HEK293 (cell line): ENCODE data around the gene NGF.

Experiments
- CTCF ChIA-PET: fragments of 350-600 bp; formaldehyde crosslinking; extraction: SDS; loops from one replicate; lab custom pipeline; 2021; ENCODE audit warnings: antibody characterized with exemption; lab: Yijun Ruan, JAX
- POLR2A ChIA-PET: fragments of 300-600 bp; formaldehyde crosslinking; extraction: SDS; loops from one replicate; lab custom pipeline; 2020; ENCODE audit warnings: antibody characterized with exemption, inconsistent platforms; lab: Yijun Ruan, JAX
- H3K27ac ChIP-seq: fragments of 200-500 bp; sonication (Bioruptor generic); 2 replicates; pipeline ENCODE4 v1.5.1; 2014; ENCODE audit warnings: low read depth, low read length, control low read depth, inconsistent platforms; ENCODE audit errors: extremely low read depth
- H3K36me3 ChIP-seq, 2 experiments: fragments of 200-500 bp in 1 of 2; sonication (Bioruptor generic) in 1 of 2; 1 replicate in 1 of 2; 2 replicates in 1 of 2; pipeline ENCODE4 v1.5.1; 2014 to 2017; ENCODE audit warnings: inconsistent platforms in 2 of 2, low read length in 2 of 2; ENCODE audit not compliant: control insufficient read depth in 2 of 2, insufficient read depth in 1 of 2
- H3K4me1 ChIP-seq: fragments of 200-500 bp; sonication (Bioruptor generic); 2 replicates; pipeline ENCODE4 v1.5.1; 2014; ENCODE audit warnings: mild to moderate bottlenecking, low read length, inconsistent platforms; ENCODE audit not compliant: control insufficient read depth, insufficient read depth
- H3K4me3 ChIP-seq: 2 replicates; pipeline ENCODE4 v1.5.1; 2011; ENCODE audit warnings: low read depth, mild to moderate bottlenecking, control low read depth, low read length, moderate library complexity
- H3K9me3 ChIP-seq: fragments of 200-500 bp; sonication (Bioruptor generic); 2 replicates; pipeline ENCODE4 v1.5.1; 2014; ENCODE audit warnings: low read depth, low read length, inconsistent platforms; ENCODE audit not compliant: control insufficient read depth, insufficient read depth
- FEZF1 ChIP-seq: fragments of 450-650 bp; formaldehyde crosslinking; IDR thresholded peaks from 2 replicates; pipeline ENCODE4 v1.5.1; 2016; ENCODE audit warnings: missing biosample characterization, missing genetic modification characterization
- GFI1B ChIP-seq: fragments of 450-650 bp; formaldehyde crosslinking; IDR thresholded peaks from 2 replicates; pipeline ENCODE4 v1.5.1; 2016; ENCODE audit warnings: missing biosample characterization, missing genetic modification characterization
- HOXC10 ChIP-seq: sonication (generic); formaldehyde crosslinking; IDR thresholded peaks from 2 replicates; pipeline ENCODE4 v1.8.1; 2023; ENCODE audit warnings: mild to moderate bottlenecking, missing genetic modification reagents
- KLF10 ChIP-seq: fragments of 450-650 bp; IDR thresholded peaks from 2 replicates; pipeline ENCODE4 v1.5.1; 2018; ENCODE audit warnings: missing biosample characterization, mild to moderate bottlenecking, missing genetic modification characterization
- SALL2 ChIP-seq: fragments of 450-650 bp; formaldehyde crosslinking; IDR thresholded peaks from 2 replicates; pipeline ENCODE4 v1.5.0; 2017; ENCODE audit warnings: missing biosample characterization, mild to moderate bottlenecking, missing genetic modification characterization, borderline replicate concordance
- SCRT1 ChIP-seq: fragments of 450-650 bp; formaldehyde crosslinking; IDR thresholded peaks from 2 replicates; pipeline ENCODE4 v1.5.1; 2016; ENCODE audit warnings: missing biosample characterization, missing genetic modification characterization, borderline replicate concordance
- SETDB1 ChIP-seq: IDR thresholded peaks from one replicate; pipeline ENCODE4 v1.6.1; 2017; ENCODE audit warnings: mild to moderate bottlenecking, low read length, moderate library complexity, mixed read lengths; ENCODE audit not compliant: insufficient read length
- SP3 ChIP-seq: fragments of 450-650 bp; formaldehyde crosslinking; IDR thresholded peaks from 2 replicates; pipeline ENCODE4 v1.5.1; 2016; ENCODE audit warnings: missing biosample characterization, missing genetic modification characterization
- TCF7L2 ChIP-seq: IDR thresholded peaks from 2 replicates; pipeline ENCODE4 v1.6.1; 2011; ENCODE audit warnings: low read depth, mild to moderate bottlenecking, inconsistent platforms, low read length, moderate library complexity, borderline replicate concordance
- WT1 ChIP-seq: fragments of 450-650 bp; formaldehyde crosslinking; IDR thresholded peaks from 2 replicates; pipeline ENCODE4 v1.5.1; 2016; ENCODE audit warnings: missing biosample characterization, missing genetic modification characterization
- ZBTB17 ChIP-seq: fragments of 450-650 bp; formaldehyde crosslinking; IDR thresholded peaks from 2 replicates; pipeline ENCODE4 v1.5.1; 2016; ENCODE audit warnings: missing biosample characterization, missing genetic modification characterization
- ZFHX2 ChIP-seq: fragments of 450-650 bp; formaldehyde crosslinking; conservative IDR thresholded peaks from 2 replicates; pipeline ENCODE4 v1.5.1; 2016; ENCODE audit warnings: missing biosample characterization, missing genetic modification characterization
- ZNF324 ChIP-seq: fragments of 450-650 bp; formaldehyde crosslinking; IDR thresholded peaks from 2 replicates; pipeline ENCODE4 v1.5.1; 2016; ENCODE audit warnings: missing biosample characterization, missing genetic modification characterization
- ZNF341 ChIP-seq: fragments of 450-650 bp; formaldehyde crosslinking; IDR thresholded peaks from 2 replicates; pipeline ENCODE4; 2016; ENCODE audit warnings: low read depth, missing biosample characterization, missing genetic modification characterization
- ZNF366 ChIP-seq: fragments of 450-650 bp; formaldehyde crosslinking; conservative IDR thresholded peaks from 2 replicates; pipeline ENCODE4 v1.5.1; 2016; ENCODE audit warnings: missing biosample characterization, missing genetic modification characterization
- ZNF391 ChIP-seq: fragments of 450-650 bp; formaldehyde crosslinking; IDR thresholded peaks from 2 replicates; pipeline ENCODE4 v1.5.1; 2016; ENCODE audit warnings: low read depth, missing biosample characterization, missing genetic modification characterization, borderline replicate concordance
- ZNF394 ChIP-seq: fragments of 450-650 bp; formaldehyde crosslinking; IDR thresholded peaks from 2 replicates; pipeline ENCODE4 v1.5.1; 2016; ENCODE audit warnings: missing biosample characterization, missing genetic modification characterization, mild to moderate bottlenecking, moderate library complexity, borderline replicate concordance
- ZNF404 ChIP-seq: fragments of 450-650 bp; formaldehyde crosslinking; IDR thresholded peaks from 2 replicates; pipeline ENCODE4 v1.5.1; 2017; ENCODE audit warnings: missing biosample characterization, missing genetic modification characterization
- ZNF514 ChIP-seq: fragments of 450-650 bp; formaldehyde crosslinking; IDR thresholded peaks from 2 replicates; pipeline ENCODE4 v1.5.1; 2016; ENCODE audit warnings: missing biosample characterization, missing genetic modification characterization
- ZNF596 ChIP-seq: fragments of 450-650 bp; IDR thresholded peaks from 2 replicates; pipeline ENCODE4 v1.5.0; 2018; ENCODE audit warnings: missing biosample characterization, mild to moderate bottlenecking, missing genetic modification characterization, moderate library complexity
- ZNF626 ChIP-seq: fragments of 450-650 bp; sonication (Bioruptor Pico); formaldehyde crosslinking; IDR thresholded peaks from 2 replicates; pipeline ENCODE4 v1.5.1; 2018; ENCODE audit warnings: missing biosample characterization, missing genetic modification characterization, inconsistent platforms
- ZNF707 ChIP-seq: fragments of 450-650 bp; formaldehyde crosslinking; IDR thresholded peaks from 2 replicates; pipeline ENCODE4 v1.5.1; 2016; ENCODE audit warnings: missing biosample characterization, missing genetic modification characterization
- ZNF830 ChIP-seq: fragments of 450-650 bp; IDR thresholded peaks from 2 replicates; pipeline ENCODE4 v1.5.0; 2018; ENCODE audit warnings: missing biosample characterization, missing genetic modification characterization, low read depth, mild to moderate bottlenecking, moderate library complexity
- ZNF837 ChIP-seq: fragments of 450-650 bp; formaldehyde crosslinking; IDR thresholded peaks from 2 replicates; pipeline ENCODE4 v1.5.1; 2016; ENCODE audit warnings: missing biosample characterization, missing genetic modification characterization
- ZSCAN23 ChIP-seq: fragments of 450-650 bp; formaldehyde crosslinking; IDR thresholded peaks from 2 replicates; pipeline ENCODE4 v1.5.1; 2016; ENCODE audit warnings: missing biosample characterization, missing genetic modification characterization
- TF ChIP-seq, protein P1 (sequence below): fragments of 450-650 bp; formaldehyde crosslinking; IDR thresholded peaks from 2 replicates; pipeline ENCODE4 v1.5.1; 2016; ENCODE audit warnings: missing biosample characterization, missing genetic modification characterization, borderline replicate concordance
- TF ChIP-seq, protein P2 (sequence below): fragments of 450-650 bp; formaldehyde crosslinking; IDR thresholded peaks from 2 replicates; pipeline ENCODE4 v1.5.1; 2016; ENCODE audit warnings: missing biosample characterization, missing genetic modification characterization
- TF ChIP-seq, protein P3 (sequence below): fragments of 450-650 bp; formaldehyde crosslinking; IDR thresholded peaks from 2 replicates; pipeline ENCODE4 v1.5.1; 2016; ENCODE audit warnings: missing biosample characterization, missing genetic modification characterization

The NGF gene

DNA sequence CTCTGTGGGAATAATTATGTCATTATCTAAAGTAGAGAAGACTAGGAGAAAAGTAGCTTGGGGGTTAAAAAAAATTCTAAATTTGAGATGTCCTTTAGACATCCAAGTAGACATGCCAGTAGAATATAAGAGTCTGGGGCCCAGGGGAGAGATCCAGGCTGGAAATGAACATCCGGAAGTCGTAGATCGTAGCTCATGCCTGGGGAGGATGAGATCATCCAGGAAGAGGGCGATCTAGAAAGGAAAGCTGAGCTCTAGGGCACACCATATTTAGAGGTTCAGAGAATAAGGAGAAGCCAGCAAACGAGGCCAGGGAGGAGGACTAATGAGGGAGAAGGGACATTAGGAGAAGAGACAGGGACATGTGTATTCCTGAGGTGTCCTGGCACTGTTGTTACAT is 12.2 kb downstream of the NGF start:
- CTCF ChIA-PET = interaction anchor here (0.9 to 1.6 kb wide), 2 partner anchors 11 to 50 kb away, joined by 4 read pairs; no protein-coding TSS in a partner anchor

DNA sequence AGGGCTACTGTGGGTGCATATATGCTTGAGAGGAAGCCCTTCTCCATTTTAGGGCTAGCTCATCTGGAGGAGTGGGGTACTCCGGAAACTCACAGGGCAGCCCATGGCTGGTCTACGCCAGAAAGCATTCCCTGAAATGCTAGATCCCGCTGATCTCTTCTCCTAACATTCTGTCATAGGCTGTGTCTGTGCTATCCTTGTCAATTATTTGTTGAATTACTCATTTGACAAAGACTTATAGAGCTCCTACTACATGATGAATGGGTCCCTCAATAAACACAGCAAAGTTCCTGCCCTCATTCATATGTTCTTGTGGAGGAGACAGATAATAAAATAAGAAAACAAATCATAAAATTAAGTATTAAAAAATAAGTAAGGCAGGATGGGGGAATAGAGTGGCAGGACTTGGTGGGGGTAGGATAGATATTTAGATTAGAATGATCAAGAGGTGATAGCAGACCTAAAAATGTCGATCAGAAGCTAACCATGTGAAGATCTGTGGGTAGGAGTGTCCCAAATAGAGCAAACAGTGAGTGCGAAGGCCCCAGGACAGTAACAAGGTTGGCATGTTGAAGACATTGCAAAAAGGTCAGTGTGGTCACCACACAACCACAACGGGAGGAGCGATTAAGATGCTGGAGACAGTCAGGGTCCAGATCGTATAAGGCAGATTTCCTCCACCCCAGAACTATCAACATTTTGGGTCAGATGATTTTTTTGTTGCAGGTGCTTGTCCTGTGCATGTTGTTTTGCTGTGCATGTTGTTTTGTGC is 13.2 kb downstream of the NGF start:
- POLR2A ChIA-PET = interaction anchor here (0.9 to 1.7 kb wide), 3 partner anchors 9 to 151 kb away, joined by 3 to 8 read pairs (median 7); partner anchors contain the start of gene NGF
- Histone ChIP-seq H3K9me3 (no peaks in the 10 kb centered on the region), H3K4me3 (no peak overlapping the region), H3K36me3 (no peaks in the 10 kb centered on the region), H3K27ac (no peak overlapping the region), H3K4me1 (no peaks in the 10 kb centered on the region)
- CTCF ChIA-PET = interaction anchor here (0.6 to 1.3 kb wide), 3 partner anchors 12 to 146 kb away, joined by 3 to 4 read pairs (median 3); no protein-coding TSS in a partner anchor
- TF ChIP-seq GFI1B (tag by site-specific recombination) (no peak), ZFHX2 (tag by site-specific recombination) (no peak), ZNF514 (no peak), ZNF837 (tag by site-specific recombination) (no peak), TCF7L2 (no peak), ZNF707 (tag by site-specific recombination) (no peak), ZNF341 (tag by site-specific recombination) (no peak), ZNF394 (no peak), ZNF366 (tag by site-specific recombination) (no peak), SCRT1 (tag by site-specific recombination) (no peak), ZNF391 (tag by site-specific recombination) (no peak), ZNF626 (tag by site-specific recombination) (no peak), ZNF596 (tag by site-specific recombination) (no peak), HOXC10 (no peak), ZNF324 (tag by site-specific recombination) (no peak), ZSCAN23 (tag by site-specific recombination) (no peak)
- TF ChIP-seq, protein P1, sequence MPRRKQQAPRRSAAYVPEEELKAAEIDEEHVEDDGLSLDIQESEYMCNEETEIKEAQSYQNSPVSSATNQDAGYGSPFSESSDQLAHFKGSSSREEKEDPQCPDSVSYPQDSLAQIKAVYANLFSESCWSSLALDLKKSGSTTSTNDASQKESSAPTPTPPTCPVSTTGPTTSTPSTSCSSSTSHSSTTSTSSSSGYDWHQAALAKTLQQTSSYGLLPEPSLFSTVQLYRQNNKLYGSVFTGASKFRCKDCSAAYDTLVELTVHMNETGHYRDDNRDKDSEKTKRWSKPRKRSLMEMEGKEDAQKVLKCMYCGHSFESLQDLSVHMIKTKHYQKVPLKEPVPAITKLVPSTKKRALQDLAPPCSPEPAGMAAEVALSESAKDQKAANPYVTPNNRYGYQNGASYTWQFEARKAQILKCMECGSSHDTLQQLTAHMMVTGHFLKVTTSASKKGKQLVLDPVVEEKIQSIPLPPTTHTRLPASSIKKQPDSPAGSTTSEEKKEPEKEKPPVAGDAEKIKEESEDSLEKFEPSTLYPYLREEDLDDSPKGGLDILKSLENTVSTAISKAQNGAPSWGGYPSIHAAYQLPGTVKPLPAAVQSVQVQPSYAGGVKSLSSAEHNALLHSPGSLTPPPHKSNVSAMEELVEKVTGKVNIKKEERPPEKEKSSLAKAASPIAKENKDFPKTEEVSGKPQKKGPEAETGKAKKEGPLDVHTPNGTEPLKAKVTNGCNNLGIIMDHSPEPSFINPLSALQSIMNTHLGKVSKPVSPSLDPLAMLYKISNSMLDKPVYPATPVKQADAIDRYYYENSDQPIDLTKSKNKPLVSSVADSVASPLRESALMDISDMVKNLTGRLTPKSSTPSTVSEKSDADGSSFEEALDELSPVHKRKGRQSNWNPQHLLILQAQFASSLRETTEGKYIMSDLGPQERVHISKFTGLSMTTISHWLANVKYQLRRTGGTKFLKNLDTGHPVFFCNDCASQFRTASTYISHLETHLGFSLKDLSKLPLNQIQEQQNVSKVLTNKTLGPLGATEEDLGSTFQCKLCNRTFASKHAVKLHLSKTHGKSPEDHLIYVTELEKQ (tag by site-specific recombination) = no peak
- TF ChIP-seq, protein P2, sequence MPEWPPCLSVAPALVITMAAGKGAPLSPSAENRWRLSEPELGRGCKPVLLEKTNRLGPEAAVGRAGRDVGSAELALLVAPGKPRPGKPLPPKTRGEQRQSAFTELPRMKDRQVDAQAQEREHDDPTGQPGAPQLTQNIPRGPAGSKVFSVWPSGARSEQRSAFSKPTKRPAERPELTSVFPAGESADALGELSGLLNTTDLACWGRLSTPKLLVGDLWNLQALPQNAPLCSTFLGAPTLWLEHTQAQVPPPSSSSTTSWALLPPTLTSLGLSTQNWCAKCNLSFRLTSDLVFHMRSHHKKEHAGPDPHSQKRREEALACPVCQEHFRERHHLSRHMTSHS (tag by site-specific recombination) = no peak

More for the DNA sequence above, 12.2 kb downstream of the NGF start:
- TF ChIP-seq ZNF404 (tag by site-specific recombination) = no peak
- peak; percentile 81 for TF ChIP-seq ZBTB17
- TF ChIP-seq FEZF1 (tag by site-specific recombination) = peak; percentile 91
- no peak for TF ChIP-seq WT1 (tag by site-specific recombination)
- TF ChIP-seq SETDB1 = peak; percentile 45
- TF ChIP-seq KLF10 (tag by site-specific recombination) = no peak
- TF ChIP-seq SP3 (tag by site-specific recombination) = no peak
- TF ChIP-seq, protein P3, sequence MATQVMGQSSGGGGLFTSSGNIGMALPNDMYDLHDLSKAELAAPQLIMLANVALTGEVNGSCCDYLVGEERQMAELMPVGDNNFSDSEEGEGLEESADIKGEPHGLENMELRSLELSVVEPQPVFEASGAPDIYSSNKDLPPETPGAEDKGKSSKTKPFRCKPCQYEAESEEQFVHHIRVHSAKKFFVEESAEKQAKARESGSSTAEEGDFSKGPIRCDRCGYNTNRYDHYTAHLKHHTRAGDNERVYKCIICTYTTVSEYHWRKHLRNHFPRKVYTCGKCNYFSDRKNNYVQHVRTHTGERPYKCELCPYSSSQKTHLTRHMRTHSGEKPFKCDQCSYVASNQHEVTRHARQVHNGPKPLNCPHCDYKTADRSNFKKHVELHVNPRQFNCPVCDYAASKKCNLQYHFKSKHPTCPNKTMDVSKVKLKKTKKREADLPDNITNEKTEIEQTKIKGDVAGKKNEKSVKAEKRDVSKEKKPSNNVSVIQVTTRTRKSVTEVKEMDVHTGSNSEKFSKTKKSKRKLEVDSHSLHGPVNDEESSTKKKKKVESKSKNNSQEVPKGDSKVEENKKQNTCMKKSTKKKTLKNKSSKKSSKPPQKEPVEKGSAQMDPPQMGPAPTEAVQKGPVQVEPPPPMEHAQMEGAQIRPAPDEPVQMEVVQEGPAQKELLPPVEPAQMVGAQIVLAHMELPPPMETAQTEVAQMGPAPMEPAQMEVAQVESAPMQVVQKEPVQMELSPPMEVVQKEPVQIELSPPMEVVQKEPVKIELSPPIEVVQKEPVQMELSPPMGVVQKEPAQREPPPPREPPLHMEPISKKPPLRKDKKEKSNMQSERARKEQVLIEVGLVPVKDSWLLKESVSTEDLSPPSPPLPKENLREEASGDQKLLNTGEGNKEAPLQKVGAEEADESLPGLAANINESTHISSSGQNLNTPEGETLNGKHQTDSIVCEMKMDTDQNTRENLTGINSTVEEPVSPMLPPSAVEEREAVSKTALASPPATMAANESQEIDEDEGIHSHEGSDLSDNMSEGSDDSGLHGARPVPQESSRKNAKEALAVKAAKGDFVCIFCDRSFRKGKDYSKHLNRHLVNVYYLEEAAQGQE (tag by site-specific recombination) = no peak
- TF ChIP-seq ZNF830 (tag by site-specific recombination) = no peak
- no peak for TF ChIP-seq SALL2
- Histone ChIP-seq H3K36me3 (no peaks in the 10 kb centered on the region), H3K9me3 (no peaks in the 10 kb centered on the region), H3K4me3 (no peak overlapping the region), H3K27ac (no peak overlapping the region), H3K4me1 (no peaks in the 10 kb centered on the region)
- POLR2A ChIA-PET = interaction anchor here (1.7 kb wide), 1 partner anchor 12 kb away, joined by 7 read pairs; the partner anchor contains the start of gene NGF
